Measurements from ENCODE around the gene TMEM81.

The TMEM81 gene

DNA sequence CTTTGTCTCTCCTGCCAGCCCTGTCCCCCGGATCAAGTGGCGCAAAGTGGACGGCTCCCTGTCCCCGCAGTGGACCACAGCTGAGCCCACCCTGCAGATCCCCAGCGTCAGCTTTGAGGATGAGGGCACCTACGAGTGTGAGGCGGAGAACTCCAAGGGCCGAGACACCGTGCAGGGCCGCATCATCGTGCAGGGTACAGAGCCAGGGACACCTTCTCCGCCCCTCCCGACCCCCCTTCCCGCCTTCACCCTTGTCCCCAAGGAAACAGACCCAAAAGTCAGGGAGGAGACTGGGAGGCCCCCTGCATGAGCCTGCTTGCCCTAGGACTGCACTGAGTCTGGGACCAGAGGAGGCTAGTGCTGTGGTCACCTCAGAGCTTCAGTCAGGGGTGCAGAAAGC, 23.0 kb downstream of the TMEM81 start:
- no peak for DNase-seq (ENCODE audit: low read depth in 1 of 2, low spot score in 1 of 2)

DNA sequence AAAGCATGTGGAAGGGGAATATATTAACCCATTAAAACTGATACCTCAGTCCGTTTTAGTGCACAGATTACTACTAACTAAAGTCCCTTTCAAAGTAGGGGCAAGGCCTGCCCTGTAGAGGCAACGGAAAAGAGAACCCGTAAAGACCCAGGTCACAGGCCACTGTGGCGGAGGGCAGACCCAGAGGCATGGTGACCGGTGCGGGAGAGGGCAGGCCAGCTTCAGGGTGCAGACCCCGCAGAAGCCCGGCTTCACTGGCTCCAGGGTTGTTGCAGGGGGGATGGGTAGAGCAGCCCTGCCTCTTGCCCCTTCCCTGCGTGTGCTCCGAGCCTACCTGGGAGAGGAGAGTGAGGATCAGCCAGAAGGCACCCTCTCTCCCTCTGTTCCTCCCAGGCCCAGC, 23.5 kb downstream of the TMEM81 start:
- no peak for DNase-seq (ENCODE audit: low read depth in 1 of 2, low spot score in 1 of 2)

DNA sequence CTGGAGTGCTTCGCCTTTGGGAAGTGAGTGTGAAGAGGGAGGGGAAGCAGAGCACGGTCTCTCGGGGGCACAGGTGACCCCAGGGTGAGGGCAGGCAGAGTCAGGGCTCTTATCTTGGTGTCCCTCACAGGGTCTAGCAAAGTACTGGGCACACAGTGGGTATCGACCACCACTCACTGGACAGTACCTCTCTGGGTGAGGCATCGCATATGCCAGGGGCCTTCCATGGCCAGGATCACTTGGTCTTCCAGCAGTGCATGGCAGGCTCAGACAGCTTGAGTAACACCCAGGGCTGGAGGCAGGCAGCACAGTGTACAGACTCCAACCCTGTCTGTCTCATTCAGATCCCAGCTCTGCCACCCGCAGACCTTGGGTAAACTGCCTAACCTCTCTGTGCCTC, 24.6 kb downstream of the TMEM81 start:
- no peak for DNase-seq (ENCODE audit: low read depth in 1 of 2, low spot score in 1 of 2)

- no peak for DNase-seq (ENCODE audit: low read depth in 1 of 2, low spot score in 1 of 2)
These were observed 25.4 kb downstream of the TMEM81 start for GRCh38 chr1:205058853-205059252.

GRCh38 chr1:205057808-205058575, 26.3 kb downstream of the TMEM81 start:
- no peak for DNase-seq (ENCODE audit: low read depth in 1 of 2, low spot score in 1 of 2)

DNA sequence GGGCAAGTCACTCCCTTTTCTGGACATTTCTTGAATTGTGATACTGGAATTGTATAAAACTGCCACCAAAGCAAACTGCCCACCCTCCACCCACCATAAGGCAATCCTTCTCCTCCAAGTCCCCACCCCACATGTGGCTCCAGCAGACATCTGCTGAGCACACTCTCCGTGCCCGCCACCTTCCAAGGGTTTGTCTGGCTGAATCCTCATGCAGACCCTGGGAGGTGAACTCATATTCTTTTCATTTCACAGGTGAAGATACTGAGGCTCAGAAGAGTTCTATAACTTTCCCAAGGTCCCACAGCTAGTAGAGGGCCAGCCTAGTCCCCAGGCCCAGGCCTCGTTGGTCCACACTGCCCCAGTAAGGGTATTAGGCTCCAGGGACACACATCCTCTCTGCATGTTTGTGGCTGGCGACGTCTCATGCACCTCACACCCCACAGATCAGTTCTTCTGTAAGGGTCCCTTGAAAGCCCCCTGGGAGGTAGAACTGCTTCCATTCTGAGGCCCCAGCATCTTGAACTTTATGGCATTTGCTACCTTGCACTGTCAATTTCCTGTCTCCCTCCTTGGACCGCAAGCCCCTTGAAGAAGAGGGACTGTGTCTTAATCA, 27.2 kb downstream of the TMEM81 start:
- no peak for DNase-seq (ENCODE audit: low read depth in 1 of 2, low spot score in 1 of 2)

GRCh38 chr1:205056188-205056611, 28.1 kb downstream of the TMEM81 start:
- no peak for DNase-seq (ENCODE audit: low read depth in 1 of 2, low spot score in 1 of 2)

DNA sequence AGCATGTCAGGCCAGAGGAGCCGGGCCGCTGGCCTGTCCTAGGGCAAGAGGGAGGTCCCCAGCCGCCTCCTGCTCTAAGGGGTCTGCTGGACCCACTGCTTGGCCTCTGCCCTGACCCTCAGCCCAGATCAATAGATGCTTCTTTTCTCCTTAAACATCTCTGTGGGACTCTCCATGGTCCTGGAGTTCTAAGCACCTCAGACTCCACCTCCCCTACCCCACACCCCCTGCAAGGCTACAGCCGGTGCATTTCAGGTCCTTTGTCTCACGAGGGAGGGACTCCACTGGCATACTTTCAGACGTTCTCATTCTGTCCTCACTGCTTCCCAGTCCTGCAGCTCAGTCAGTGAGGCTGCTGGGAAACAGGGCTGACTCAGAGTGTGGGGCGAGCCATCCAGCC, 30.2 kb downstream of the TMEM81 start:
- no peak for DNase-seq (ENCODE audit: low read depth in 1 of 2, low spot score in 1 of 2)

DNA sequence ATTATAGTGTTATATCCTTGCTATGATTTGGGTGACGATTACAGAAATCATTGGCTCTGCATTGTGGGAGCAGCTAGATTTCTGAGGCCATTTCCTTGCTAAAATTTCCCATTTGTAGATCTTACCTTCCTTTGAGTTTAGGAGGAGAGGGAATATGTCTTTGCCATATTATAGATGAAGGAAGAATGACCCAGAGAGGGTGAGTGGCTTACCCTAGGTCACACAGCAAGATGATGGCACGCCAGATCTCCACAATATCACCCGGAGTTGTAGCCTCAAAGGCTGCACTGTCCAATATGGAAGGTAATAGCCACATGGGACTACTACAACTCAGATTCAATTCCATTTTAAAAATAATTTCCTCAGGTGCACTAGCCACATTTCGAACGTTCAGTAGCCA, 31.0 kb downstream of the TMEM81 start:
- DNase-seq (ENCODE audit: low read depth in 1 of 2, low spot score in 1 of 2), result no peak

- DNase-seq (ENCODE audit: low read depth in 1 of 2, low spot score in 1 of 2), result no peak
These were observed 31.6 kb downstream of the TMEM81 start for GRCh38 chr1:205052690-205053089.

GRCh38 chr1:205049479-205049878, 34.8 kb downstream of the TMEM81 start:
- DNase-seq (ENCODE audit: low read depth in 1 of 2, low spot score in 1 of 2), result no peak

DNA sequence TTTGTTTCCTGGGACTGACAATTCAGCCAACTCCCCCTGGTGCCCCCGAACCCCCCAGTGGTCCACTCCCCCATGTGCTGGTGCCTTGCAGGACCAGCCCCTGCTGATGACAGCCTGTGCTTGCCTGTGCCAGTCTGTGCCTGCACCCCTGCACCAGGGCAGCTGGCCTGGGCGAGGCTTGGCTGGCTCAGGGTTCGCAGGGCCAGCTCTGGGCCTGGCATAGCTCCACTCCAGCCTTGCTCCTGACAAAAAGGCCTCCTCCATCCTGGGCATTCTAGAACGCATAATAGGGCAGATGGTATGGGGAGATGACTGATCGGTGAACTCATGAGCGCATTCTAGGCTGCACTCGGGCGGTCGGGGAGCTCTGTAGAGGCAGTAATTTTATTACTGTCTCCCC, 35.9 kb downstream of the TMEM81 start:
- DNase-seq (ENCODE audit: low read depth in 1 of 2, low spot score in 1 of 2), result no peak

GRCh38 chr1:205047764-205048231, 36.5 kb downstream of the TMEM81 start:
- DNase-seq (ENCODE audit: low read depth in 1 of 2, low spot score in 1 of 2), result no peak

GRCh38 chr1:205046870-205047269, 37.4 kb downstream of the TMEM81 start:
- DNase-seq (ENCODE audit: low read depth in 1 of 2, low spot score in 1 of 2), result no peak

DNA sequence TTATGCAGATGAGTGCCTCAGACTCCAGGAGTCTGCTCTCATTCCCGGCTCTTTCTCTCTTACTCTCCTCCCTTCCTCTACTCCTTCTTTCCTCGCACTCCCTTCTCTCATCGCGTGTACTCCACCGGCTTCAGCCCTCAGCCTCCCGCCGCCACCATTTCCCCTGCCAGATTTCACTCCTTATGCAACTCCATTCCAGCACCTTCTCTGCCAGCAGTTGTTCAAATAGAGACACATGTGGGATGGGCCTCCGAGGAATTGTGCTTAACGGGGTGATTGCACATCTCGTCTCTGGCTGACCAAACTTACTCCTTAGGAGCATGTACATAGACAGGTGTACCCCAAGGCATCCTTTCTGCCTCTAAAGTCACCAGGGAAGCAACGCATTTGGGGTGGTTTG, 39.1 kb downstream of the TMEM81 start:
- DNase-seq (ENCODE audit: low read depth in 1 of 2, low spot score in 1 of 2), result no peak

GRCh38 chr1:205044741-205045140, 39.5 kb downstream of the TMEM81 start:
- DNase-seq (ENCODE audit: low read depth in 1 of 2, low spot score in 1 of 2), result no peak

DNA sequence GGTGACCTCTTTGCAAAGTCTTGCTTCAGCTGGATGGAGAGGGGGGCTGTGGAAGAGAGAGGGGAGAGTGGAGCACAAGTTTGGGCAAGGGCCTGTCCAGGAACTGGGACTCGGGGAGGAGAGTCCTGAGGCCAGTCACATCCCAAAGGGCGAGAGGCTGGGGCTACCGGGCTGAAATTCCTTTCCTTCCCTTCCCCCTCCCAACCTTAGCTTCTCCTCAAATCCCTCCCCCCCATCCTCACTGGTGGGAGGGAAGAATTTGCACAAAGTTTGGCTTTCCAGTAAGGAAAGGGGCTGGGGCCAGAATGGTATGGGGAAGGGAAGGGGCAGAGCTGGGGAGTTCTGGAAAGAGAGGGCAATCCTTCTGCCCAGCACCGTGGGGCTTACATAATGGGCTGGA, 40.4 kb downstream of the TMEM81 start:
- no peak for DNase-seq (ENCODE audit: low read depth in 1 of 2, low spot score in 1 of 2)

DNA sequence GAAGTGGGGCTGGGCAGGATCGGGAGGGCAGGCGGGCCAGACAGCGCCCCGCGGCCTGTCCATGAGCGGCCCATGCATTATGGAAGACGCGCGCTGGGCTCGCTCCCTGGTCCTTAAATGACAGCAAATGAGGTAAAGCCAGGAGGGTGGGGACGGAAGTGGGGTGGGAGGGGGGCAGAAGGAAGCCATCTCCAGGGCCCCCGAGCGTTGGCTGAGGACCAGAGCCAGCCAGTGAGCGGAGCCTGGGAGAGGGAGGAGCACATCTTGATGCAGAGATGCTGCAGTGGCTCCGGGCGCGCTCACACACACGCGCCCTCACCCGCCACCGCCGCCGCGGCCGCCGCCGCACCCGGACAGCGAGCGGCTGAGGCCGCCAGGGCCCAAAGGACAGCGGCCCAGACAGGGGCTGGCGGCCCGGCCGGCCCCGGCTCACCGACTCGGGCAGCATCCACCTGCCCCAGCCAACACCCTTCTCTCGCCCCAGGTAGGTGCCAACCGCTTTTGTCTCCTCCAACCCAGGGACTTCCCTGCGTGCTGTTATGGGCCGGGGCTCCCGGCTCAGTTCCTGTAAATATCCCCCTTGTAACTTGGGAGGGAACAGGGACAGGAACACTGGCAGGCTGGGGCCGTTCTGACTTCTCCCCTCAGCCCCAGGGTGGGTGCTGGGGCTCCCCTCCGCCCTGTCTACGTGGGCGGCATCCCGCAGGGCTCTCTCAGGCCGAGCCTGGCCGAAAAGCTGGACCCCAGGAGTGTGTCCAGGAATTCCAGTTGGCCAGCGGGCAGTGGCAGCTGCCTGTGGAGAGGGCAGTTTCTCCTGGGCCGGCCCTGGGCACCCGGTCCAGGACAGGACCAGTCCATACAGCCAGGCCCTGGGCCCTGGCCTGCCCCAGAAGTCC, 41.1 kb downstream of the TMEM81 start, which contains the start of gene CNTN2:
TSS of gene CNTN2 (plus strand) at position 302 of the 896 bp plus-strand sequence. CDS start 9,974 bp downstream, outside the sequence.
- DNase-seq (ENCODE audit: low read depth in 1 of 2, low spot score in 1 of 2), result no peak

DNA sequence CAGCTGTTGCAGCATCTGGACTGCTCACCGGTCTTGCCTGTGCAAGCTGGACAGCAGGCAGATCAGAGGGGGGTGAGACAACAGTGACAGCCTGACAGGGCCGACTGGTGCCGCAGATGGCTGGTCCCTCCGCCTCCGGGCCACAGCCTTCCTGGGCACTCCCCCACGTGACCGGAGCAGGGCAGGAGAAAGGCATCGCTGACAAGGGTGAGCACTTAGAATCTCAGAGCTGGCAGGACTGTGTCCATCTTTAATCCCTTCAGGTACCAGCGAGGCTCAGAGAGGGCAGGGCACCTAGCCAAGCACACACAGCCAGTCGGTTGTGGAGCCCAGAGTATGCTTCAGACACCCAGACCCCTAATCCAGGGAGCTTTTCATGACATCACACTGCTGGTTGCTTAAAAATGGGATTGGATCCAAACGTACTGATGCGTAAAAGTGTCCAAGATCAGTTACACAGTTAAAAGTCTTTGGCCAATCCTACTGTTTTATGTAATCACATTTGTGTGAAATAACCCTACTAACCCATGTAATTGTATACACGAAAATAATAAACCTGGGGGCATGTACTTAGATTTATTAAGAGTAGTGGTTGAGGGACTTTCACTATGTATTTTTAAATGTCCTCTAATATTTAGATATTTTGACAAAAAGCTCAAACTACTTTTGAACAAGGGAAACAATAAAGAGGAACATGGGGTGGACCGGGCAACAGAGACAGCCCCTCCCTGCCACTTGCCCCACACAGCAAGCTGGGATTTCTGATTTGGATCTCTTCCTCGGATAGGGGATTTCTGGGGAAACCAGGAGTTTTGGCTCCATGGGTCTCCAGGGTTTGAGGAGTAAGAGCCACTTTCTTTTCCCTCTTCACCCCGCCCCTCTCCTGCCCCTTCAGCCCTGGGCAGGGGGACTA, 42.0 kb downstream of the TMEM81 start:
- no peak for DNase-seq (ENCODE audit: low read depth in 1 of 2, low spot score in 1 of 2)

GRCh38 chr1:205041001-205041715, 43.1 kb downstream of the TMEM81 start:
- no peak for DNase-seq (ENCODE audit: low read depth in 1 of 2, low spot score in 1 of 2)
